H9 (cell line): ENCODE results near the gene MAD1L1. TPM values are rescaled to one million over a fixed set of nuclear protein-coding genes. Genes with fewer than 3 reads are reported as not detected.

Source experiments
- DNase-seq: peaks from one replicate; pipeline ENCODE4 v3.0.0-alpha.2; 2017
- H2AFZ ChIP-seq: one replicate; pipeline ENCODE4 v1.6.1; 2013; ENCODE audit warnings: mild to moderate bottlenecking, low read length, control low read depth, moderate library complexity
- H2AK5ac ChIP-seq: 2 replicates; pipeline ENCODE4 v1.6.1; 2013; ENCODE audit warnings: low read length, control low read depth, mixed read lengths; ENCODE audit not compliant: insufficient read length
- H2BK120ac ChIP-seq: one replicate; pipeline ENCODE4 v1.6.1; 2013; ENCODE audit warnings: low read depth, mild to moderate bottlenecking, low read length, control low read depth, inconsistent platforms; ENCODE audit not compliant: poor library complexity, severe bottlenecking
- H2BK12ac ChIP-seq: 2 replicates; pipeline ENCODE4 v1.6.1; 2013; ENCODE audit warnings: low read length, control low read depth, mixed read lengths, low read depth; ENCODE audit not compliant: insufficient read length
- H2BK15ac ChIP-seq: 2 replicates; pipeline ENCODE4 v1.6.1; 2013; ENCODE audit warnings: low read depth, low read length, control low read depth
- H2BK20ac ChIP-seq: one replicate; pipeline ENCODE4 v1.6.1; 2013; ENCODE audit warnings: low read depth, mild to moderate bottlenecking, low read length, control low read depth, inconsistent platforms; ENCODE audit not compliant: poor library complexity, severe bottlenecking
- H2BK5ac ChIP-seq: 2 replicates; pipeline ENCODE4 v1.6.1; 2013; ENCODE audit warnings: low read length, control low read depth, mixed read lengths; ENCODE audit not compliant: insufficient read length
- H3K14ac ChIP-seq: 2 replicates; pipeline ENCODE4 v1.6.1; 2013; ENCODE audit warnings: low read length, control low read depth; ENCODE audit not compliant: insufficient read depth
- H3K18ac ChIP-seq: 2 replicates; pipeline ENCODE4 v1.6.1; 2013; ENCODE audit warnings: low read depth, mild to moderate bottlenecking, mixed read lengths, low read length, control low read depth; ENCODE audit not compliant: insufficient read length
- H3K23ac ChIP-seq: 2 replicates; pipeline ENCODE4 v1.6.1; 2013; ENCODE audit warnings: low read length, control low read depth, mixed read lengths, low read depth; ENCODE audit not compliant: insufficient read length
- H3K23me2 ChIP-seq: 2 replicates; pipeline ENCODE4 v1.6.1; 2013; ENCODE audit warnings: low read depth, mild to moderate bottlenecking, mixed read lengths, low read length, control low read depth; ENCODE audit not compliant: insufficient read length, poor library complexity, severe bottlenecking
- H3K27ac ChIP-seq: 2 replicates; pipeline ENCODE4 v1.5.1; 2013; ENCODE audit warnings: low read length, control low read depth, mixed read lengths, low read depth; ENCODE audit not compliant: insufficient read length
- H3K27me3 ChIP-seq: 2 replicates; pipeline ENCODE4 v1.6.1; 2013; ENCODE audit warnings: low read length, control low read depth, inconsistent platforms; ENCODE audit not compliant: insufficient read depth
- H3K4ac ChIP-seq: 2 replicates; pipeline ENCODE4 v1.6.1; 2013; ENCODE audit warnings: low read depth, mild to moderate bottlenecking, control low read depth, inconsistent platforms, low read length, moderate library complexity
- H3K4me1 ChIP-seq: 2 replicates; pipeline ENCODE4 v1.6.1; 2013; ENCODE audit warnings: low read length, control low read depth, inconsistent platforms; ENCODE audit not compliant: insufficient read depth
- H3K4me2 ChIP-seq: 2 replicates; pipeline ENCODE4 v1.6.1; 2013; ENCODE audit warnings: low read length, control low read depth, mixed read lengths; ENCODE audit not compliant: insufficient read length, insufficient read depth
- H3K56ac ChIP-seq: 2 replicates; pipeline ENCODE4 v1.6.1; 2013; ENCODE audit warnings: low read depth, mild to moderate bottlenecking, mixed read lengths, low read length, control low read depth; ENCODE audit not compliant: insufficient read length
- H3K79me1 ChIP-seq: 2 replicates; pipeline ENCODE4 v1.6.1; 2013; ENCODE audit warnings: low read depth, mild to moderate bottlenecking, moderate library complexity, low read length, control low read depth, inconsistent platforms; ENCODE audit not compliant: insufficient read depth, poor library complexity, severe bottlenecking
- H3K79me2 ChIP-seq: 2 replicates; pipeline ENCODE4 v1.6.1; 2013; ENCODE audit warnings: low read length, control low read depth, inconsistent platforms; ENCODE audit not compliant: insufficient read depth
- H3K9ac ChIP-seq: 2 replicates; pipeline ENCODE4 v1.6.1; 2013; ENCODE audit warnings: low read length, control low read depth, mixed read lengths; ENCODE audit not compliant: insufficient read length; ENCODE audit errors: extremely low read depth
- H3K9me3 ChIP-seq: one replicate; pipeline ENCODE4 v1.6.1; 2013; ENCODE audit warnings: low read depth, low read length, inconsistent platforms; ENCODE audit not compliant: control insufficient read depth
- H3T11ph ChIP-seq: one replicate; pipeline ENCODE4 v1.6.1; 2013; ENCODE audit warnings: mild to moderate bottlenecking, low read length, control low read depth, inconsistent platforms
- H4K20me1 ChIP-seq: one replicate; pipeline ENCODE4 v1.6.1; 2013; ENCODE audit not compliant: control insufficient read depth, insufficient read length, insufficient read depth
- H4K5ac ChIP-seq: 2 replicates; pipeline ENCODE4 v1.6.1; 2013; ENCODE audit warnings: low read depth, mild to moderate bottlenecking, mixed read lengths, low read length, control low read depth; ENCODE audit not compliant: insufficient read length
- H4K8ac ChIP-seq: replicated peaks from 2 replicates; pipeline ENCODE4 v1.6.1; 2013; ENCODE audit warnings: low read length, control low read depth, mixed read lengths, low read depth; ENCODE audit not compliant: insufficient read length
- H4K91ac ChIP-seq: 2 replicates; pipeline ENCODE4 v1.6.1; 2013; ENCODE audit warnings: low read depth, mild to moderate bottlenecking, moderate library complexity, mixed read lengths, low read length, control low read depth; ENCODE audit not compliant: insufficient read length
- H3K27ac Mint-ChIP-seq, 3 experiments: 2 replicates in 2 of 3; 3 replicates in 1 of 3; pipeline ENCODE4 v1.8.0; 2020 to 2021; ENCODE audit warnings: mixed read lengths in 3 of 3, mild to moderate bottlenecking in 1 of 3, moderate library complexity in 1 of 3
- H3K27me3 Mint-ChIP-seq: 2 replicates; pipeline ENCODE4 v1.8.0; 2021; ENCODE audit warnings: low read depth, mild to moderate bottlenecking, moderate library complexity, mixed read lengths
- H3K36me3 Mint-ChIP-seq, 3 experiments: 2 replicates in 2 of 3; 3 replicates in 1 of 3; pipeline ENCODE4 v1.8.0; 2020 to 2021; ENCODE audit warnings: low read depth in 3 of 3, mixed read lengths in 3 of 3; ENCODE audit not compliant: insufficient read depth in 1 of 3
- H3K4me1 Mint-ChIP-seq, 2 experiments: 2 replicates each; pipeline ENCODE4 v1.8.0; 2020; ENCODE audit warnings: mixed read lengths in 2 of 2
- H3K4me3 Mint-ChIP-seq, 2 experiments: 2 replicates in 1 of 2; 3 replicates in 1 of 2; pipeline ENCODE4 v1.8.0; 2020 to 2021; ENCODE audit warnings: mild to moderate bottlenecking in 2 of 2, mixed read lengths in 2 of 2, moderate library complexity in 1 of 2
- H3K9me3 Mint-ChIP-seq, 2 experiments: 2 replicates in 1 of 2; 3 replicates in 1 of 2; pipeline ENCODE4 v1.8.0; 2020; ENCODE audit warnings: mild to moderate bottlenecking in 2 of 2, mixed read lengths in 2 of 2, moderate library complexity in 1 of 2
- CTCF ChIP-seq: fragments of 200-600 bp; sonication (generic); conservative IDR thresholded peaks from 3 replicates; pipeline ENCODE4 v1.8.0; 2021; ENCODE audit warnings: antibody characterized with exemption, mild to moderate bottlenecking
- WGBS: extraction: QIAGEN DNeasy Blood & Tissue Kit; methylation state at CpG from one replicate; pipeline ENCODE4 v1.1.7; 2013; ENCODE audit warnings: missing lambda C conversion rate, low lambda C conversion rate, mixed read lengths; ENCODE audit not compliant: insufficient read length; ENCODE audit errors: extremely low coverage; 5-methylcytosine and 5-hydroxymethylcytosine counted together
- total RNA-seq: library from RNA; stranded (reverse); gene quantifications from 2 replicates; pipeline ENCODE4 v1.2.1, GENCODE V29; 2021

MAD1L1 gene
- total RNA-seq, 1 experiment from 2014 or later, result 39.0 TPM

- WGBS, result no CpG with 5 or more reads among the region's 16 CpGs
- H3K14ac ChIP-seq, result no peak overlapping the region
- peaks cover 4 to 7% of the 10 kb centered on the region in 2 experiments; a peak in 1 of 4 replicates for H3K4me1 Mint-ChIP-seq
- no peak overlapping the region for H3K9ac ChIP-seq
- TF ChIP-seq CTCF, result no peak
- H4K91ac ChIP-seq, result no peak overlapping the region
- H2AFZ ChIP-seq, result no peak overlapping the region
- H3K4me3 Mint-ChIP-seq, result no peak overlapping the region
- H3K79me2 ChIP-seq, result no peaks in the 10 kb centered on the region
- H3K56ac ChIP-seq, result no peak overlapping the region
- H3K23me2 ChIP-seq, result no peaks in the 10 kb centered on the region
- H3K27ac ChIP-seq, result no peak overlapping the region
- no peak overlapping the region for H2BK12ac ChIP-seq
- H3K18ac ChIP-seq, result no peak overlapping the region
- no peak overlapping the region for H4K5ac ChIP-seq
- no peak overlapping the region for H2BK20ac ChIP-seq
- peak overlapping the region; percentile 81 to 93 (median 86); a peak in 5 of 7 replicates for H3K27ac Mint-ChIP-seq
- no peak overlapping the region; the same call in 1 of the 2 replicates for H3K4ac ChIP-seq
- no peak overlapping the region for H2BK15ac ChIP-seq
- no peaks in the 10 kb centered on the region for H3K79me1 ChIP-seq
- H3K4me1 ChIP-seq, result no peaks in the 10 kb centered on the region
- no peaks in the 10 kb centered on the region for H3K27me3 Mint-ChIP-seq
- H4K8ac ChIP-seq, result no peak overlapping the region
- no peak for DNase-seq
- no peak overlapping the region for H2BK5ac ChIP-seq
- H2BK120ac ChIP-seq, result no peak overlapping the region
- H3K23ac ChIP-seq, result no peak overlapping the region
- H3K27me3 ChIP-seq, result no peaks in the 10 kb centered on the region
- no peaks in the 10 kb centered on the region for H3K9me3 ChIP-seq
- no peaks in the 10 kb centered on the region for H4K20me1 ChIP-seq
- no peak overlapping the region for H3T11ph ChIP-seq
- H3K36me3 Mint-ChIP-seq, result peaks cover 0 to 2% (median 0%) of the 10 kb centered on the region in 3 experiments; a peak in 2 of 7 replicates
- H3K4me2 ChIP-seq, result no peak overlapping the region
- H3K9me3 Mint-ChIP-seq, result no peaks in the 10 kb centered on the region
- no peak overlapping the region for H2AK5ac ChIP-seq
Measured at GRCh38 chr7:1844951-1845390, 387.8 kb downstream of the MAD1L1 start.
